ES-I3 (cell line): Measurements from ENCODE around the gene USH2A.

Source experiments
- H3K36me3 ChIP-seq: 2 replicates; pipeline ENCODE4 v1.6.1; 2013; ENCODE audit warnings: mild to moderate bottlenecking, low read length, control low read depth, moderate library complexity; ENCODE audit not compliant: insufficient read depth
- H3K4me1 ChIP-seq: 2 replicates; pipeline ENCODE4 v1.6.1; 2013; ENCODE audit warnings: mild to moderate bottlenecking, control low read depth, low read length; ENCODE audit not compliant: insufficient read depth
- H3K9ac ChIP-seq: 2 replicates; pipeline ENCODE4 v1.6.1; 2013; ENCODE audit warnings: low read depth, mild to moderate bottlenecking, low read length, moderate library complexity
- H3K9me3 ChIP-seq: 2 replicates; pipeline ENCODE4 v1.6.1; 2013; ENCODE audit warnings: mild to moderate bottlenecking, low read length, moderate library complexity; ENCODE audit not compliant: control insufficient read depth, insufficient read depth

Gene USH2A

GRCh38 chr1:216073793-216074595 lies 349.3 kb downstream of the USH2A start:
- no peaks in the 10 kb centered on the region for H3K36me3 ChIP-seq
- no peaks in the 10 kb centered on the region for H3K9me3 ChIP-seq
- peaks cover 14% of the 10 kb centered on the region for H3K4me1 ChIP-seq

GRCh38 chr1:216071262-216071661 lies 352.0 kb downstream of the USH2A start:
- Histone ChIP-seq H3K4me1 (peaks cover 14% of the 10 kb centered on the region), H3K9me3 (no peaks in the 10 kb centered on the region), H3K9ac (no peak overlapping the region), H3K36me3 (no peaks in the 10 kb centered on the region)

More at GRCh38 chr1:216073793-216074595, 349.3 kb downstream of the USH2A start:
- H3K9ac ChIP-seq, result no peak overlapping the region

- Histone ChIP-seq H3K9me3 (no peaks in the 10 kb centered on the region), H3K36me3 (no peaks in the 10 kb centered on the region), H3K9ac (no peak overlapping the region), H3K4me1 (no peaks in the 10 kb centered on the region)
Measured at GRCh38 chr1:216064643-216065042, 358.6 kb downstream of the USH2A start.

- Histone ChIP-seq H3K36me3 (no peaks in the 10 kb centered on the region), H3K9me3 (no peaks in the 10 kb centered on the region), H3K9ac (no peak overlapping the region), H3K4me1 (peaks cover 6% of the 10 kb centered on the region; the same call in 1 of the 2 replicates)
Measured at GRCh38 chr1:216057947-216058346, 365.3 kb downstream of the USH2A start.

GRCh38 chr1:216057063-216057462 lies 366.2 kb downstream of the USH2A start:
- no peak overlapping the region for H3K9ac ChIP-seq
- H3K36me3 ChIP-seq, result no peaks in the 10 kb centered on the region
- peaks cover 6% of the 10 kb centered on the region; the same call in 1 of the 2 replicates for H3K4me1 ChIP-seq
- no peaks in the 10 kb centered on the region for H3K9me3 ChIP-seq

GRCh38 chr1:216055004-216055403 lies 368.2 kb downstream of the USH2A start:
- no peak overlapping the region for H3K9ac ChIP-seq
- no peaks in the 10 kb centered on the region for H3K36me3 ChIP-seq
- H3K9me3 ChIP-seq, result no peaks in the 10 kb centered on the region
- H3K4me1 ChIP-seq, result peaks cover 6% of the 10 kb centered on the region; the same call in 1 of the 2 replicates

GRCh38 chr1:216054600-216054999 lies 368.6 kb downstream of the USH2A start:
- Histone ChIP-seq H3K4me1 (peaks cover 6% of the 10 kb centered on the region; the same call in 1 of the 2 replicates), H3K36me3 (no peaks in the 10 kb centered on the region), H3K9ac (no peak overlapping the region), H3K9me3 (no peaks in the 10 kb centered on the region)

- Histone ChIP-seq H3K9me3 (no peaks in the 10 kb centered on the region), H3K4me1 (peaks cover 6% of the 10 kb centered on the region; the same call in 1 of the 2 replicates)
Measured at GRCh38 chr1:216051071-216051470, 372.2 kb downstream of the USH2A start.

GRCh38 chr1:216049741-216050430 lies 373.4 kb downstream of the USH2A start:
- H3K9ac ChIP-seq, result no peak overlapping the region
- no peaks in the 10 kb centered on the region for H3K9me3 ChIP-seq
- peaks cover 4% of the 10 kb centered on the region; the same call in 1 of the 2 replicates for H3K4me1 ChIP-seq
- no peaks in the 10 kb centered on the region for H3K36me3 ChIP-seq

More at GRCh38 chr1:216051071-216051470, 372.2 kb downstream of the USH2A start:
- Histone ChIP-seq H3K9ac (no peak overlapping the region), H3K36me3 (no peaks in the 10 kb centered on the region)

GRCh38 chr1:216047811-216048572 lies 375.3 kb downstream of the USH2A start:
- H3K36me3 ChIP-seq, result no peaks in the 10 kb centered on the region
- no peaks in the 10 kb centered on the region for H3K4me1 ChIP-seq
- no peak overlapping the region for H3K9ac ChIP-seq
- no peaks in the 10 kb centered on the region for H3K9me3 ChIP-seq

- Histone ChIP-seq H3K9me3 (no peaks in the 10 kb centered on the region), H3K4me1 (no peaks in the 10 kb centered on the region), H3K9ac (no peak overlapping the region), H3K36me3 (no peaks in the 10 kb centered on the region)
Measured at GRCh38 chr1:216046336-216046735, 376.9 kb downstream of the USH2A start.

GRCh38 chr1:216045400-216045799 lies 377.8 kb downstream of the USH2A start:
- Histone ChIP-seq H3K4me1 (no peaks in the 10 kb centered on the region), H3K36me3 (no peaks in the 10 kb centered on the region), H3K9me3 (no peaks in the 10 kb centered on the region), H3K9ac (no peak overlapping the region)

- Histone ChIP-seq H3K36me3 (no peaks in the 10 kb centered on the region), H3K9ac (no peak overlapping the region), H3K4me1 (no peaks in the 10 kb centered on the region), H3K9me3 (no peaks in the 10 kb centered on the region)
Measured at GRCh38 chr1:216044538-216044937, 378.7 kb downstream of the USH2A start.

GRCh38 chr1:216034506-216034905 lies 388.7 kb downstream of the USH2A start:
- Histone ChIP-seq H3K4me1 (no peaks in the 10 kb centered on the region), H3K9ac (no peak overlapping the region), H3K36me3 (no peaks in the 10 kb centered on the region), H3K9me3 (0 out of 2 replicates have a peak, but pooled peaks cover 4% of the 10 kb centered on the region)
